Measurements from ENCODE around the gene ROR1. TPM values are rescaled to one million over a fixed set of nuclear protein-coding genes. Genes with fewer than 3 reads are reported as not detected.

The ROR1 gene
- polyA plus RNA-seq, 1 of the 3 experiments (the other 2 are of a cell fraction): 4.0 TPM

GRCh38 chr1:64114012-64114525 lies 340.3 kb downstream of the ROR1 start:
- Histone ChIP-seq H3K27ac (ENCODE audit: low read depth in 2 of 2, low read length in 1 of 2) (no peak overlapping the region), H3K4me1 (ENCODE audit: control insufficient read depth in 1 of 2, insufficient read depth in 2 of 2, low read depth in 1 of 2, low read length in 1 of 2) (peaks cover 25% of the 10 kb centered on the region in 2 experiments), H3K27me3 (ENCODE audit: insufficient read depth) (no peaks in the 10 kb centered on the region), H3K36me3 (replicated peaks in 1 of 2; ENCODE audit: control insufficient read depth in 1 of 2, insufficient read depth in 2 of 2, low read length in 1 of 2) (no peaks in the 10 kb centered on the region), H3K4me2 (no peak overlapping the region), H3K9me3 (no peaks in the 10 kb centered on the region), H3K9me2 (no peaks in the 10 kb centered on the region), H2AFZ (ENCODE audit: low read depth) (no peak overlapping the region), H4K20me1 (ENCODE audit: insufficient read depth) (no peaks in the 10 kb centered on the region), H3K79me2 (ENCODE audit: insufficient read depth) (no peaks in the 10 kb centered on the region), H3K9ac (no peak overlapping the region), H3K4me3 (ENCODE audit: low read depth in 2 of 2, low read length in 1 of 2) (no peak overlapping the region), H3F3A (replicated peaks; ENCODE audit: insufficient read depth) (peaks cover 18% of the 10 kb centered on the region)
- CTCF ChIA-PET: interaction anchor here (1.0 to 1.2 kb wide), 2 partner anchors 23 to 340 kb away, joined by 3 to 4 read pairs; partner anchors contain the start of gene ROR1
- 91% methylated on average over 5 of the region's 5 CpGs for WGBS (ENCODE audit: low lambda C conversion rate)
- POLR2A ChIA-PET: no interaction called here
- DNase-seq: no peak
- no peak for TF ChIP-seq EZH2phosphoT487 (IDR thresholded peaks at IDR 0.05; ENCODE audit: borderline replicate concordance, low read depth)

- Histone ChIP-seq H3F3A (replicated peaks; ENCODE audit: insufficient read depth) (peaks cover 6% of the 10 kb centered on the region), H4K20me1 (ENCODE audit: insufficient read depth) (no peaks in the 10 kb centered on the region), H3K27me3 (ENCODE audit: insufficient read depth) (no peaks in the 10 kb centered on the region), H3K27ac (ENCODE audit: low read depth in 2 of 2, low read length in 1 of 2) (no peak overlapping the region), H3K9me3 (no peaks in the 10 kb centered on the region), H3K4me1 (ENCODE audit: control insufficient read depth in 1 of 2, insufficient read depth in 2 of 2, low read depth in 1 of 2, low read length in 1 of 2) (peaks cover 7% of the 10 kb centered on the region in 2 experiments), H3K4me2 (no peak overlapping the region), H3K9me2 (no peaks in the 10 kb centered on the region), H2AFZ (ENCODE audit: low read depth) (no peak overlapping the region), H3K79me2 (ENCODE audit: insufficient read depth) (no peaks in the 10 kb centered on the region), H3K4me3 (ENCODE audit: low read depth in 2 of 2, low read length in 1 of 2) (no peak overlapping the region), H3K36me3 (replicated peaks in 1 of 2; ENCODE audit: control insufficient read depth in 1 of 2, insufficient read depth in 2 of 2, low read length in 1 of 2) (no peaks in the 10 kb centered on the region), H3K9ac (no peak overlapping the region)
- no peak for DNase-seq
- TF ChIP-seq NRF1 (IDR thresholded peaks at IDR 0.05; ENCODE audit: low read depth, low read length) (no peak), CHD2 (IDR thresholded peaks at IDR 0.05; ENCODE audit: low read length, partially characterized antibody) (no peak), RXRA (IDR thresholded peaks at IDR 0.05; ENCODE audit: borderline replicate concordance, low read depth) (no peak), TAF1 (IDR thresholded peaks at IDR 0.05; ENCODE audit: borderline replicate concordance, low read depth, low read length) (no peak), FOSL2 (IDR thresholded peaks at IDR 0.05; ENCODE audit: borderline replicate concordance, low read depth) (no peak), CTCF (IDR thresholded peaks at IDR 0.05) (no peak), USF2 (IDR thresholded peaks at IDR 0.05; ENCODE audit: borderline replicate concordance, low read depth, low read length) (no peak), NFIC (IDR thresholded peaks at IDR 0.05; ENCODE audit: borderline replicate concordance) (no peak)
- 78% methylated on average over 5 of the region's 5 CpGs for WGBS (ENCODE audit: low lambda C conversion rate)
- ChIA-PET POLR2A (interaction anchor here (0.6 kb wide), 1 partner anchor 196 kb away, joined by 3 read pairs; no protein-coding TSS in a partner anchor), CTCF (interaction anchor here (0.6 to 3.5 kb wide), 2 partner anchors 21 to 23 kb away, joined by 3 to 17 read pairs; no protein-coding TSS in a partner anchor)
Observed at GRCh38 chr1:64116537-64116936, 342.7 kb downstream of the ROR1 start.
